Adipocyte (in vitro differentiated cells): ENCODE data around the gene VPS33A.
A peak's percentile ranks its signal among the peaks of the same experiment; 100 is the strongest.
"Not testable (repeated sequence)": the region's sequence is repeated elsewhere in the genome, so short reads cannot be mapped to it uniquely, and the experiment has no call there.

Experiments
- DNase-seq: peaks from one replicate; pipeline ENCODE4 v3.0.0-alpha.2; 2015; ENCODE audit warnings: low read depth
- H3K27me3 ChIP-seq: replicated peaks from 2 replicates; pipeline ENCODE4 v1.7.0; 2013; ENCODE audit warnings: mild to moderate bottlenecking, low read length, moderate library complexity; ENCODE audit not compliant: control insufficient read depth, insufficient read depth
- H3K36me3 ChIP-seq: 2 replicates; pipeline ENCODE4 v1.7.0; 2013; ENCODE audit warnings: low read length, mild to moderate bottlenecking, moderate library complexity; ENCODE audit not compliant: control insufficient read depth, insufficient read depth, severe bottlenecking
- H3K4me1 ChIP-seq: 2 replicates; pipeline ENCODE4 v1.7.0; 2013; ENCODE audit warnings: mild to moderate bottlenecking, low read length, moderate library complexity; ENCODE audit not compliant: control insufficient read depth, insufficient read depth
- H3K4me3 ChIP-seq: 2 replicates; pipeline ENCODE4 v1.7.0; 2013; ENCODE audit warnings: mild to moderate bottlenecking, low read length, moderate library complexity
- H3K9ac ChIP-seq: 2 replicates; pipeline ENCODE4 v1.7.0; 2013; ENCODE audit warnings: mild to moderate bottlenecking, low read length, moderate library complexity
- H3K9me3 ChIP-seq: 2 replicates; pipeline ENCODE4 v1.7.0; 2013; ENCODE audit warnings: mild to moderate bottlenecking, low read length, moderate library complexity; ENCODE audit not compliant: control insufficient read depth

The VPS33A gene

GRCh38 chr12:122295877-122296276, 29.6 kb upstream of the VPS33A start:
- Histone ChIP-seq H3K4me1 (peaks cover 3% of the 10 kb centered on the region), H3K36me3 (peaks cover 58% of the 10 kb centered on the region), H3K4me3 (no peak overlapping the region), H3K9ac (no peak overlapping the region), H3K9me3 (peaks cover 4% of the 10 kb centered on the region), H3K27me3 (no peaks in the 10 kb centered on the region)
- no peak for DNase-seq

- H3K4me1 ChIP-seq: peaks cover 2% of the 10 kb centered on the region
- no peak for DNase-seq
- H3K9ac ChIP-seq: no peak overlapping the region
- no peaks in the 10 kb centered on the region for H3K27me3 ChIP-seq
- H3K4me3 ChIP-seq: no peak overlapping the region
- peaks cover 48% of the 10 kb centered on the region for H3K36me3 ChIP-seq
- peaks cover 4% of the 10 kb centered on the region for H3K9me3 ChIP-seq
Observed at GRCh38 chr12:122293081-122293480, 26.8 kb upstream of the VPS33A start.

DNA sequence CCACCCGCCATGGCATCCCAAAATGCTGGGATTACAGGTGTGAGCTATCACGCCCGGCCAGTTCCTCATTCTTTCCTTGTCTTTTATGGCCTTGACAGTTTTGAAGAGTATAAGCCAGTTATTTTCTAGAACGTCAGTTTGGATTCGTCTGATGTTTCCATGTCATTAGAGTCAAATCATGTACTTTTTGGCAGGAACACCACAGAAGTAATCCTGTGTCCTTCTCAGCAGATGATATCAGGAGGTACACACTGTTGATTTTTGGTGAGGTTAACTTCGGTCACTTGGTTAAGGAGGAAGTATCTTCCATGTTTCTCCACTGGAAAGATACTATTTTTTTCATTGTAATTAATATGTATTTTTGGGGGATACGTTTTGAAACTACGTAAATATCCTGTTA, 25.1 kb upstream of the VPS33A start:
- H3K9me3 ChIP-seq: peaks cover 4% of the 10 kb centered on the region
- H3K4me3 ChIP-seq: no peak overlapping the region
- H3K36me3 ChIP-seq: peaks cover 40% of the 10 kb centered on the region
- no peak overlapping the region for H3K9ac ChIP-seq
- peaks cover 2% of the 10 kb centered on the region for H3K4me1 ChIP-seq
- DNase-seq: no peak
- H3K27me3 ChIP-seq: no peaks in the 10 kb centered on the region

- Histone ChIP-seq H3K9ac (no peak overlapping the region), H3K4me3 (no peak overlapping the region), H3K27me3 (no peaks in the 10 kb centered on the region), H3K4me1 (peaks cover 26% of the 10 kb centered on the region), H3K9me3 (no peaks in the 10 kb centered on the region), H3K36me3 (peaks cover 21% of the 10 kb centered on the region)
- DNase-seq: no peak
Observed at GRCh38 chr12:122283680-122284079, 17.4 kb upstream of the VPS33A start.

DNA sequence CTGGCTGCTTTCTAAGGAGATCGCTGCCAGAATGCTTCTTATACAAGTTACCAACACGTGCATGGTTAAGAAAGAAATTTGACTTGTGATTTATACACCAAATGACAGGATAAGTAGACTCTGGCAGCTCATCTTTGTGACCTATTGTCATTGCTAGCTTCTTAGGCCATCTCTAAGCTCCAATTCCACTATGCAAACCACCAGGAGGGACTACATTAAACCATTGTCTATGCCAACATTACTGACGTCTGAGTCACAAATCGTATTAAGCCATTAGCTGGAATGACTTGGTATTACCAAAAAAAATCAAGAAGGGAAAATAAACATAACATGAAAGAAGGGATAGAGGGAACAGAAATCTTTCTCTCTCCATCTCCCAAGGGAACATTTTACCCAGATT, 15.8 kb upstream of the VPS33A start:
- H3K9me3 ChIP-seq: no peaks in the 10 kb centered on the region
- H3K4me1 ChIP-seq: peaks cover 26% of the 10 kb centered on the region
- no peak overlapping the region for H3K4me3 ChIP-seq
- H3K9ac ChIP-seq: no peak overlapping the region
- H3K36me3 ChIP-seq: peaks cover 26% of the 10 kb centered on the region
- H3K27me3 ChIP-seq: no peaks in the 10 kb centered on the region
- peak; percentile 49 for DNase-seq

- H3K4me1 ChIP-seq: peaks cover 11% of the 10 kb centered on the region
- peaks cover 61% of the 10 kb centered on the region for H3K36me3 ChIP-seq
- no peaks in the 10 kb centered on the region for H3K9me3 ChIP-seq
- H3K4me3 ChIP-seq: no peak overlapping the region
- DNase-seq: no peak
- H3K9ac ChIP-seq: no peak overlapping the region
- no peaks in the 10 kb centered on the region for H3K27me3 ChIP-seq
Observed at GRCh38 chr12:122276242-122276641, 9.9 kb upstream of the VPS33A start.

DNA sequence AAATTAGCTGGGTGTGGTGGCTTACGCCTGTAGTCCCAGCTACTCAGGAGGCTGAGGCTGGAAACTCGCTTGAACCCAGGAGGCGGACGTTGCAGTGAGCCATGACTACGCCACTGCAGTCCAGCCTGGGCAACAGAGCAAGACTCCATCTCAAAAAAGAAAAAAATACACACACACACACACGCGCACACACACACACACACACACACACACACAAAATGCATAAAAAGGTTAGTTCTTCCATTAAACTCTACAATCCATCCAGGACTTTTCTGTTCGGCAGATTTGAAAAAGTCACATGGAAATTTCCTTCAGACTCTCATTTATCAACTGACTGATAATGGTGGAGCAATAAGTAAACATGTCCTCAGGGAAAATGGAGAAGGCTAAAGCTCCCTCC, 9.2 kb upstream of the VPS33A start:
- no peaks in the 10 kb centered on the region for H3K27me3 ChIP-seq
- H3K4me3 ChIP-seq: no peak overlapping the region
- peaks cover 61% of the 10 kb centered on the region for H3K36me3 ChIP-seq
- no peaks in the 10 kb centered on the region for H3K9me3 ChIP-seq
- peaks cover 8% of the 10 kb centered on the region for H3K4me1 ChIP-seq
- no peak for DNase-seq
- H3K9ac ChIP-seq: no peak overlapping the region

DNA sequence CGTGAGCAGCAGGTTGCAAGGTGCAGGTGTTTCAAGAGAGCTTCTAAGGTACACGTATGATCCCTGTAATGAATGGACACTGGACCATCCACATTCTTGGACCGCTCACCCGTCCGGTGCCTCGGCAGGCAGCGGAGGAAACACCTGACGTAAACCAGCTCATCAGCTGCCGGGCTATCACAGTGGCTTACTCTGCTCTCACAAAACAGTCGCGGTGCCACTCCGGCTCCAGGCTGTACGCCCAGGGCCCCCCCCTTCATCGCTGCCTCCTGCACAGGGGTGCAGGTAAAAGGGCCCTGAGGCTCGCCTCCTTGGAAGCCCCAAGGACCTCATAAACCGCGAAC, 436 bp downstream of the VPS33A start:
- Histone ChIP-seq H3K4me1 (peaks cover 12% of the 10 kb centered on the region), H3K9me3 (no peaks in the 10 kb centered on the region), H3K4me3 (peak overlapping the region; percentile 84), H3K27me3 (no peaks in the 10 kb centered on the region), H3K9ac (peak overlapping the region; percentile 94), H3K36me3 (peaks cover 26% of the 10 kb centered on the region)
- peak; percentile 57 for DNase-seq

- DNase-seq: peak; percentile 2
Observed at GRCh38 chr12:122265476-122265875, 818 bp downstream of the VPS33A start.

DNA sequence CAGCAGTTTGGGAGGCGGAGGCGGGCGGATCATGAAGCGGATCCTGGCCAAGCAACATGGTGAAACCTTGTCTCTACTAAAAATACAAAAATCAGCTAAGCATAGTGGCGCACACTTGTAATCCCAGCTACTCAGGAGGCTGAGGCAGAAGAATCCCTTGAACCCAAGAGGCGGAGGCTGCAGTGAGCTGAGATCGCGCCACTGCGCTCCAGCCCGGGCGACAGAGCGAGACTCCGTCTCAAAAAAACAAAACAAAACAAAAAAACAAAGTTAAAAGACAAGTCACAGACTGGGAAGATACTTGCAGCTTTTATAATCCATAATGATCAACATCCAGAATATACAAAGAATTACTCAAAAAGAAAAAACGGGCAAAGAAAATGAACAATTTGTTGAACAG, 5.6 kb downstream of the VPS33A start:
- not testable (repeated sequence) for H3K4me1 ChIP-seq, DNase-seq

More at GRCh38 chr12:122265476-122265875, 818 bp downstream of the VPS33A start:
- H3K4me1 ChIP-seq: peaks cover 12% of the 10 kb centered on the region
- no peaks in the 10 kb centered on the region for H3K9me3 ChIP-seq
- H3K9ac ChIP-seq: peak overlapping the region; percentile 94
- no peaks in the 10 kb centered on the region for H3K27me3 ChIP-seq
- H3K4me3 ChIP-seq: peak overlapping the region; percentile 84
- peaks cover 30% of the 10 kb centered on the region for H3K36me3 ChIP-seq

GRCh38 chr12:122258939-122259338, 7.4 kb downstream of the VPS33A start:
- H3K9ac ChIP-seq, DNase-seq, H3K4me1 ChIP-seq, H3K27me3 ChIP-seq, H3K9me3 ChIP-seq, H3K4me3 ChIP-seq: not testable (repeated sequence)
- peaks cover 54% of the 10 kb centered on the region for H3K36me3 ChIP-seq

More for the DNA sequence above, 5.6 kb downstream of the VPS33A start:
- not testable (repeated sequence) for H3K4me3 ChIP-seq, H3K27me3 ChIP-seq, H3K9ac ChIP-seq, H3K9me3 ChIP-seq
- peaks cover 55% of the 10 kb centered on the region for H3K36me3 ChIP-seq

GRCh38 chr12:122258462-122258861, 7.8 kb downstream of the VPS33A start:
- peaks cover 50% of the 10 kb centered on the region for H3K36me3 ChIP-seq
- H3K9ac ChIP-seq, DNase-seq, H3K4me1 ChIP-seq, H3K9me3 ChIP-seq, H3K4me3 ChIP-seq, H3K27me3 ChIP-seq: not testable (repeated sequence)
